GM23248 (cell line): Measurements from ENCODE around the gene GJA9. TPM values are rescaled to one million over a fixed set of nuclear protein-coding genes. Genes with fewer than 3 reads are reported as not detected.
"Not testable (repeated sequence)": the region's sequence is repeated elsewhere in the genome, so short reads cannot be mapped to it uniquely, and the experiment has no call there.

ENCODE experiments used
- DNase-seq: peaks from one replicate; pipeline ENCODE4 v3.0.0-alpha.2; 2015
- H2AFZ ChIP-seq: fragments of 200-600 bp; sonication (generic); 2 replicates; pipeline ENCODE4 v1.6.1; 2016; ENCODE audit warnings: antibody characterized with exemption
- H3F3A ChIP-seq: fragments of 200-600 bp; sonication (generic); 2 replicates; pipeline ENCODE4 v1.6.1; 2016; ENCODE audit warnings: mild to moderate bottlenecking, antibody characterized with exemption, mixed run types; ENCODE audit not compliant: insufficient read depth
- H3K27ac ChIP-seq: fragments of 200-600 bp; sonication (generic); 2 replicates; pipeline ENCODE4 v1.5.1; 2016; ENCODE audit warnings: mild to moderate bottlenecking
- H3K27me3 ChIP-seq: fragments of 200-600 bp; sonication (generic); replicated peaks from 2 replicates; pipeline ENCODE4 v1.6.1; 2016; ENCODE audit warnings: mild to moderate bottlenecking; ENCODE audit not compliant: insufficient read depth
- H3K36me3 ChIP-seq: fragments of 200-600 bp; sonication (generic); 2 replicates; pipeline ENCODE4 v1.6.1; 2016; ENCODE audit warnings: low read depth, mild to moderate bottlenecking
- H3K4me1 ChIP-seq: fragments of 200-600 bp; sonication (generic); 2 replicates; pipeline ENCODE4 v1.6.1; 2016; ENCODE audit warnings: mild to moderate bottlenecking; ENCODE audit not compliant: insufficient read depth
- H3K4me2 ChIP-seq: fragments of 200-600 bp; sonication (generic); one replicate; pipeline ENCODE4 v1.6.1; 2016; ENCODE audit warnings: mild to moderate bottlenecking; ENCODE audit not compliant: unreplicated experiment
- H3K4me3 ChIP-seq: fragments of 200-600 bp; sonication (generic); 2 replicates; pipeline ENCODE4 v1.5.1; 2016; ENCODE audit warnings: mild to moderate bottlenecking
- H3K79me2 ChIP-seq: fragments of 200-600 bp; sonication (generic); 2 replicates; pipeline ENCODE4 v1.6.1; 2016; ENCODE audit warnings: mild to moderate bottlenecking; ENCODE audit not compliant: insufficient read depth
- H3K9ac ChIP-seq: fragments of 200-600 bp; sonication (generic); 2 replicates; pipeline ENCODE4 v1.6.1; 2016; ENCODE audit warnings: mild to moderate bottlenecking
- H3K9me2 ChIP-seq: fragments of 200-600 bp; sonication (generic); 2 replicates; pipeline ENCODE4 v1.6.1; 2016; ENCODE audit warnings: mixed run types, mild to moderate bottlenecking, moderate library complexity; ENCODE audit not compliant: insufficient read depth
- H3K9me3 ChIP-seq: fragments of 200-600 bp; sonication (generic); one replicate; pipeline ENCODE4 v1.6.1; 2017; ENCODE audit warnings: low read depth
- H4K20me1 ChIP-seq: fragments of 200-600 bp; sonication (generic); 2 replicates; pipeline ENCODE4 v1.6.0; 2016; ENCODE audit not compliant: insufficient read depth
- EZH2 ChIP-seq: fragments of 200-600 bp; sonication (generic); IDR thresholded peaks from 2 replicates; pipeline ENCODE4 v1.6.1; 2018; ENCODE audit warnings: antibody characterized with exemption, mild to moderate bottlenecking; ENCODE audit not compliant: insufficient read depth, poor library complexity, severe bottlenecking
- EZH2phosphoT487 ChIP-seq: fragments of 200-600 bp; sonication (generic); IDR thresholded peaks from 2 replicates; pipeline ENCODE4 v1.6.1; 2018; ENCODE audit warnings: antibody characterized with exemption, moderate library complexity, mild to moderate bottlenecking, low read depth; ENCODE audit not compliant: insufficient read depth
- WGBS, 2 experiments: methylation state at CpG; one replicate each; pipeline ENCODE4 v1.1.6; 2015 to 2017; ENCODE audit warnings: low lambda C conversion rate in 2 of 2, low coverage in 1 of 2; ENCODE audit errors: missing lambda C conversion rate in 2 of 2; 5-methylcytosine and 5-hydroxymethylcytosine counted together
- in situ Hi-C: fragments of 300-500 bp; cut with MboI; formaldehyde crosslinking; loops from 2 replicates; pipeline ENCODE4 v1.15.0; 2020
- polyA plus RNA-seq: library from polyadenylated mRNA; unstranded; fragments of >200 nt; fragmentation: Nextera tagmentation; extraction: Ambion mirVana; gene quantifications from 2 replicates; pipeline ENCODE4 v1.2.1, GENCODE V29; 2016
- total RNA-seq: library from RNA; depleted of rRNA; stranded (reverse); fragments of >200 nt; shearing (Covaris generic); gene quantifications from 2 replicates; pipeline ENCODE4 v1.2.3, GENCODE V29; 2014

The GJA9 gene
- total and polyA plus RNA-seq, 2 experiments from 2014 or later = 0.11 TPM; not detected in 1

- TF ChIP-seq EZH2phosphoT487 (no peak), EZH2 (no peak)
- Histone ChIP-seq H4K20me1 (no peaks in the 10 kb centered on the region), H2AFZ (no peak overlapping the region), H3K36me3 (peaks cover 43% of the 10 kb centered on the region), H3F3A (peaks cover 9% of the 10 kb centered on the region; the same call in 1 of the 2 replicates), H3K27me3 (no peaks in the 10 kb centered on the region), H3K4me3 (no peak overlapping the region), H3K4me2 (no peak overlapping the region), H3K9me2 (no peaks in the 10 kb centered on the region), H3K9me3 (no peaks in the 10 kb centered on the region), H3K27ac (no peak overlapping the region), H3K9ac (no peak overlapping the region), H3K4me1 (no peaks in the 10 kb centered on the region), H3K79me2 (peaks cover 33% of the 10 kb centered on the region)
- DNase-seq = no peak
- 94 to 100% methylated on average over 1 of the region's 1 CpG for WGBS, 2 experiments
- in situ Hi-C loops = no loop called here
Observed at GRCh38 chr1:38848071-38848470, 33.3 kb downstream of the GJA9 start.

- Histone ChIP-seq H2AFZ (no peak overlapping the region), H3K27me3 (no peaks in the 10 kb centered on the region), H3K79me2 (peaks cover 35% of the 10 kb centered on the region), H3F3A (no peaks in the 10 kb centered on the region; the same call in 1 of the 2 replicates), H4K20me1 (no peaks in the 10 kb centered on the region), H3K4me2 (no peak overlapping the region), H3K4me1 (no peaks in the 10 kb centered on the region), H3K9ac (no peak overlapping the region), H3K9me3 (no peaks in the 10 kb centered on the region), H3K27ac (no peak overlapping the region), H3K36me3 (peaks cover 39% of the 10 kb centered on the region), H3K4me3 (no peak overlapping the region), H3K9me2 (no peaks in the 10 kb centered on the region)
- 97 to 99% methylated on average over 3 of the region's 3 CpGs for WGBS, 2 experiments
- TF ChIP-seq EZH2 (no peak), EZH2phosphoT487 (no peak)
- in situ Hi-C loops = no loop called here
- no peak for DNase-seq
Observed at GRCh38 chr1:38846210-38846609, 35.2 kb downstream of the GJA9 start.

GRCh38 chr1:38845088-38845487, 36.3 kb downstream of the GJA9 start:
- H3K4me3 ChIP-seq, H3K4me1 ChIP-seq, H3K27ac ChIP-seq, H3K9me3 ChIP-seq, H3K9me2 ChIP-seq, H3K27me3 ChIP-seq, in situ Hi-C loops, DNase-seq, H3F3A ChIP-seq, H3K9ac ChIP-seq, H3K4me2 ChIP-seq, H4K20me1 ChIP-seq, H2AFZ ChIP-seq: not testable (repeated sequence)
- Histone ChIP-seq H3K79me2 (peaks cover 35% of the 10 kb centered on the region), H3K36me3 (peaks cover 34% of the 10 kb centered on the region)
- WGBS, 2 experiments = 98 to 99% methylated on average over 3 of the region's 3 CpGs

GRCh38 chr1:38840281-38840680, 41.1 kb downstream of the GJA9 start:
- in situ Hi-C loops = no loop called here
- WGBS, 2 experiments = 20 to 29% methylated on average over 2 of the region's 2 CpGs

GRCh38 chr1:38839363-38839762, 42.0 kb downstream of the GJA9 start:
- Histone ChIP-seq H2AFZ (no peak overlapping the region), H3K9ac (no peak overlapping the region), H3K27me3 (no peaks in the 10 kb centered on the region), H3K4me3 (no peak overlapping the region), H3K9me3 (no peaks in the 10 kb centered on the region), H4K20me1 (no peaks in the 10 kb centered on the region), H3K9me2 (no peaks in the 10 kb centered on the region), H3K36me3 (peaks cover 19% of the 10 kb centered on the region), H3K4me1 (no peaks in the 10 kb centered on the region), H3F3A (peaks cover 13% of the 10 kb centered on the region; the same call in 1 of the 2 replicates), H3K4me2 (no peak overlapping the region), H3K27ac (no peak overlapping the region), H3K79me2 (peaks cover 15% of the 10 kb centered on the region)
- in situ Hi-C loops = no loop called here
- 88 to 96% methylated on average over 9 of the region's 9 CpGs for WGBS, 2 experiments
- TF ChIP-seq EZH2phosphoT487 = no peak
- TF ChIP-seq EZH2 = no peak
- DNase-seq = no peak

More at GRCh38 chr1:38840281-38840680, 41.1 kb downstream of the GJA9 start:
- TF ChIP-seq EZH2 (no peak), EZH2phosphoT487 (no peak)
- Histone ChIP-seq H3K4me1 (no peaks in the 10 kb centered on the region), H3K36me3 (peaks cover 25% of the 10 kb centered on the region), H3K9me2 (no peaks in the 10 kb centered on the region), H3K27ac (no peak overlapping the region), H3K27me3 (no peaks in the 10 kb centered on the region), H3K4me2 (no peak overlapping the region), H3K9me3 (no peaks in the 10 kb centered on the region), H3K4me3 (no peak overlapping the region), H3F3A (peaks cover 13% of the 10 kb centered on the region; the same call in 1 of the 2 replicates), H3K79me2 (peaks cover 22% of the 10 kb centered on the region), H4K20me1 (no peaks in the 10 kb centered on the region), H3K9ac (no peak overlapping the region), H2AFZ (no peak overlapping the region)
- DNase-seq = no peak

GRCh38 chr1:38836316-38836715, 45.1 kb downstream of the GJA9 start:
- 93 to 97% methylated on average over 10 of the region's 10 CpGs for WGBS, 2 experiments
- peaks cover 10% of the 10 kb centered on the region for H3K36me3 ChIP-seq
- H3K4me1 ChIP-seq, H3K4me2 ChIP-seq, H4K20me1 ChIP-seq, H3K9me2 ChIP-seq, H3K27me3 ChIP-seq, H2AFZ ChIP-seq, H3K9ac ChIP-seq, DNase-seq, in situ Hi-C loops, H3K9me3 ChIP-seq, H3K27ac ChIP-seq, H3K4me3 ChIP-seq, H3K79me2 ChIP-seq: not testable (repeated sequence)
- H3F3A ChIP-seq = peaks cover 13% of the 10 kb centered on the region; the same call in 1 of the 2 replicates
